Inflammatory macrophage (primary cell): ENCODE measurements around the gene PIWIL1.

Source experiments
- DNase-seq, 2 donors: peaks; one replicate each; pipeline ENCODE4 v3.0.0-alpha.2; 2020 to 2022

PIWIL1 gene

GRCh38 chr12:130338794-130339601 is 1.3 kb downstream of the PIWIL1 start:
- DNase-seq = no peak

- no peak for DNase-seq
Measured at GRCh38 chr12:130339951-130340350, 2.3 kb downstream of the PIWIL1 start.

GRCh38 chr12:130342442-130342841 is 4.8 kb downstream of the PIWIL1 start:
- DNase-seq = no peak

GRCh38 chr12:130342842-130343241 is 5.2 kb downstream of the PIWIL1 start:
- DNase-seq = no peak

- DNase-seq = no peak
Measured at GRCh38 chr12:130344529-130344928, 6.8 kb downstream of the PIWIL1 start.

GRCh38 chr12:130345292-130345691 is 7.6 kb downstream of the PIWIL1 start:
- no peak for DNase-seq

- no peak for DNase-seq
Measured at GRCh38 chr12:130347588-130347987, 9.9 kb downstream of the PIWIL1 start.

GRCh38 chr12:130350715-130351114 is 13.0 kb downstream of the PIWIL1 start:
- DNase-seq = no peak

- no peak for DNase-seq
Measured at GRCh38 chr12:130351326-130351725, 13.6 kb downstream of the PIWIL1 start.

- DNase-seq = no peak
Measured at GRCh38 chr12:130353081-130353480, 15.4 kb downstream of the PIWIL1 start.

GRCh38 chr12:130354407-130354806 is 16.7 kb downstream of the PIWIL1 start:
- no peak for DNase-seq

- no peak for DNase-seq
Measured at GRCh38 chr12:130356222-130356621, 18.5 kb downstream of the PIWIL1 start.

GRCh38 chr12:130357241-130357640 is 19.6 kb downstream of the PIWIL1 start:
- DNase-seq = no peak

GRCh38 chr12:130357729-130358330 is 20.1 kb downstream of the PIWIL1 start:
- no peak for DNase-seq

GRCh38 chr12:130362060-130362459 is 24.4 kb downstream of the PIWIL1 start:
- no peak for DNase-seq

GRCh38 chr12:130364578-130364977 is 26.9 kb downstream of the PIWIL1 start:
- DNase-seq = no peak

GRCh38 chr12:130366159-130366558 is 28.5 kb downstream of the PIWIL1 start:
- no peak for DNase-seq

- DNase-seq = no peak
Measured at GRCh38 chr12:130367003-130367402, 29.3 kb downstream of the PIWIL1 start.

GRCh38 chr12:130367523-130367922 is 29.8 kb downstream of the PIWIL1 start:
- DNase-seq = no peak

- DNase-seq = no peak
Measured at GRCh38 chr12:130369816-130370215, 32.1 kb downstream of the PIWIL1 start.

- no peak for DNase-seq
Measured at GRCh38 chr12:130371296-130371695, 33.6 kb downstream of the PIWIL1 start.

GRCh38 chr12:130372936-130373335 is 35.2 kb downstream of the PIWIL1 start:
- no peak for DNase-seq

- no peak for DNase-seq
Measured at GRCh38 chr12:130374083-130374482, 36.4 kb downstream of the PIWIL1 start.
